Stimulated activated naive CD4-positive, alpha-beta T cell treated with Interleukin-2 at 50 U/mL for 16 hours (primary cell): ENCODE measurements around the gene ARHGEF17.
"Not testable (repeated sequence)": the region's sequence is repeated elsewhere in the genome, so short reads cannot be mapped to it uniquely, and the experiment has no call there.

ENCODE experiments used
- DNase-seq: peaks from one replicate; lab custom pipeline; 2025; lab: John Stamatoyannopoulos, UW

ARHGEF17 gene, protein sequence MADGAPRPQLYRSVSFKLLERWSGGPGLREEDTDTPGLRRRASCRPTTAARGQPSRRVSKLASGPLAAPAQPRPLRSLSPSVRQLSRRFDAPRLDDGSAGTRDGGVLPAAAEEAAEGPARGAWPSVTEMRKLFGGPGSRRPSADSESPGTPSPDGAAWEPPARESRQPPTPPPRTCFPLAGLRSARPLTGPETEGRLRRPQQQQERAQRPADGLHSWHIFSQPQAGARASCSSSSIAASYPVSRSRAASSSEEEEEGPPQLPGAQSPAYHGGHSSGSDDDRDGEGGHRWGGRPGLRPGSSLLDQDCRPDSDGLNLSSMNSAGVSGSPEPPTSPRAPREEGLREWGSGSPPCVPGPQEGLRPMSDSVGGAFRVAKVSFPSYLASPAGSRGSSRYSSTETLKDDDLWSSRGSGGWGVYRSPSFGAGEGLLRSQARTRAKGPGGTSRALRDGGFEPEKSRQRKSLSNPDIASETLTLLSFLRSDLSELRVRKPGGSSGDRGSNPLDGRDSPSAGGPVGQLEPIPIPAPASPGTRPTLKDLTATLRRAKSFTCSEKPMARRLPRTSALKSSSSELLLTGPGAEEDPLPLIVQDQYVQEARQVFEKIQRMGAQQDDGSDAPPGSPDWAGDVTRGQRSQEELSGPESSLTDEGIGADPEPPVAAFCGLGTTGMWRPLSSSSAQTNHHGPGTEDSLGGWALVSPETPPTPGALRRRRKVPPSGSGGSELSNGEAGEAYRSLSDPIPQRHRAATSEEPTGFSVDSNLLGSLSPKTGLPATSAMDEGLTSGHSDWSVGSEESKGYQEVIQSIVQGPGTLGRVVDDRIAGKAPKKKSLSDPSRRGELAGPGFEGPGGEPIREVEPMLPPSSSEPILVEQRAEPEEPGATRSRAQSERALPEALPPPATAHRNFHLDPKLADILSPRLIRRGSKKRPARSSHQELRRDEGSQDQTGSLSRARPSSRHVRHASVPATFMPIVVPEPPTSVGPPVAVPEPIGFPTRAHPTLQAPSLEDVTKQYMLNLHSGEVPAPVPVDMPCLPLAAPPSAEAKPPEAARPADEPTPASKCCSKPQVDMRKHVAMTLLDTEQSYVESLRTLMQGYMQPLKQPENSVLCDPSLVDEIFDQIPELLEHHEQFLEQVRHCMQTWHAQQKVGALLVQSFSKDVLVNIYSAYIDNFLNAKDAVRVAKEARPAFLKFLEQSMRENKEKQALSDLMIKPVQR (N-terminal part only)

DNA sequence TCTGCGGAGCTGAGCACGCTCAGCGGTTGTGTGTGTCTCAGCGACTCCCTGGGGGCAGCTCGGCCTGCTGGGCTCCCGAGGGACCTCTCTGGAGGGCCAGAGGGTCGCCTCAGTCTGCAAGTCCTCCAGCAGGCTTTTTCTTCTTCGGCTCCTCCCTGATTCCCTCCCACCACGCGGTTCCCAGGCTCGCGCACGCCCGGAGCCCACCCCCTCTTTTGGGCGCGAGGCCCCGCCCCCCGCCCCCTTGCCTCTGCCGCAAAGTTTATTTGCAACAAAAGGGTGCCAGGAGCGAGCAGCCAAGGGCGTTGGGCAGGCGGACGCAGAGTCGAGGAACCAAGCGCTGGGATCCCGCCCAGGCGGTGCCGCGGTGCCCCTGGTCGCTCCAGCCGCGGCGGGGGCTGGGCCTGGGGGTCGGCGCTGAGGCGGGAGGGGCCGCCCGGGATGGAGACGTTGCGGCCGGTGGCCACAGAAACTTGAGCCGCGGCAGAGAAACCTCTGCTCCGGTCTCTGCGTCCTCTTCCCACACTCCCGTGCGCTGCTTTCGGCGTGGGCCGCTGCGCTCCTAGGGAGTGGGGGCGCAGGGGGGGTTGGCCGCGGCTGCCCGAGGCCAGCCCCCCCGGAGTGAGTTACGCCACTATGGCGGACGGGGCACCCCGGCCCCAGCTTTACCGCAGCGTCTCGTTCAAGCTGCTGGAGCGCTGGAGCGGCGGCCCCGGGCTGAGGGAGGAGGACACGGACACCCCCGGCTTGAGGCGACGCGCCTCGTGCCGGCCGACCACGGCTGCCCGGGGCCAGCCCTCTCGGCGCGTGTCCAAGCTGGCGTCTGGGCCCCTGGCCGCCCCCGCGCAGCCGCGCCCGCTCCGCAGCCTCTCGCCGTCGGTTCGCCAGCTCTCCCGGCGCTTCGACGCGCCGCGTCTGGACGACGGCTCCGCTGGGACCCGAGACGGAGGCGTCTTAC, at the start of gene ARHGEF17:
TSS of gene ARHGEF17 (plus strand) at position 274 of the 958 bp plus-strand sequence. CDS start at position 637, 363 bp downstream.
- DNase-seq = peak; percentile 45

DNA sequence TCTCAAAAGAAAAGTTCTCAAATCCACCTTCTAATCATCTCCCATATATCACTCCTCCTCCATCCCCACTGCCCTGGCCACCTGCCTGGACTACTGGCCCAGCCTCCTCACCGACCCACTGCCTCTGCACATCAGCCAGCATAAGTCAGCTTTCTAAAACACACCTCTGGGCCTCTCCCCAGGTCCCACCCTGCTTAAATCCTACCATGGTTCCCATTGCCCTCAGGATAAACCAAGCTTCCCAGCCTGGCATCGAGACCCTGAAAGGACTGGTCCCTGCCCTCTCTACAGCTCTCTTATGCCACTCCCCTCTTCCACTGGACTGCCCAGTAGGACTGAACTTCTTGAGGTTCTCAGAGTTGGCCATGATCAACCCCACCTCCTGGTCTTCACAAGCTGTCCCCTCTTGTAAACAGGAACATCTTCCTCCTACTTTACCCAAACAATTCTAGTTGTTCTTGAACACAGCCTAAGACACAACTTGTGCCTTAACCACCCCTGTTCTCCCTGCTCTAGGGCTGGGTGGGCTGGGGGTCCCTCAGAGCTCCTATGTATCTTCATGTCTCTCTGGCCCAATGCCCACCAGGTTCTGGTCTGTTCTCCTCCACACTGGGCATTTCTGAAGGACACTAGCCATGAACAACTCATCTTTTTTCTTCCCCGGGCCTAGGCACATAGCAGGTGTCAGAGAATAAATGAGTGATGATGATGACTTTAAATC, 48.5 kb upstream of the ARHGEF17 start:
- no peak for DNase-seq

DNA sequence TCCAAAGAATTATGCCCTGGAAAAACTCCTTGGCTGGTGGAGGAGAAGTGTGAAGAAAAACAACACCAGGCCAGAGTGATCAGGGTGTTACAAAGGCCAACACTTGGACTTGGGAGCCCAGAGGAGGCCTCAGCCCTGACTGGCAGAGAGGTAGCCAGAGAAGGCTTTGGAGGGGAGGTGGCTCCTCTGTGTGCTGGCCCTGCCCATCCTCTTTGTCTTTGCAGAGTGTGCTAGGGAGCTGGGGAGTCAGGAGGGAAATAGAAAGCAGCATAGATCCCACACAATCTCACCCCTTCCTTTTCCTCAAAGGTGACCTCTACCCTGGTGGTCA, 48.0 kb upstream of the ARHGEF17 start:
- no peak for DNase-seq

DNA sequence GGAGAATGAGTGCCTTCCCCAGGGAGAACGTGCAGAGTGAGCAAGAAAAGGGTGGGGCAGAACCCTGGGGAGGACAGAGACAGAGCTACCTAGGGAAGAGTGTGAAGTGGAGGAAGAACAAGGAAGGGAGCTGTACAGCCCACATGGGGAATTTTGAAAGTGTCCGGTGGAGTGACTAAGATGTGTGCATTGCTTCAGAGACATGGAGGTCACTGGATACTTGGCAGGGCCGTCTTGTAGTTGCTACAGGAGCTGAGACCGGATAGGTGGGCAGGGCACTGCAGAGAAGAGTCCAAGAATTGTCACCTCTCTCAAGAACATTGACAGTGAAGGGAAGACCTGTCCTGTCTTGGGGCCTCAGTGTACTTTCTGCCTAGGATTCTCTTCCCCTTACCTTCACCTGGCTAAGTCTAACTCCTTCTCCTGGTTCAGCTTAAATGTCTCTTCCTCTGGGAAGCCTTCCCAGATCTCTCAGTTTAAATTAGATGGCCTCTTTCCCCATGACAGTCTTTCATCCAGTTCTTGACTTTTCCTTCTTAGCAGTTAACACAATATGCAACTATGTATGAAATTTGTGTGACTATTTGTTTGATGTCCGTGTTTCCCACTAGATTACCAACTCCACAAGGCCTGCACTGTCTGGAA, 45.1 kb upstream of the ARHGEF17 start:
- no peak for DNase-seq

DNA sequence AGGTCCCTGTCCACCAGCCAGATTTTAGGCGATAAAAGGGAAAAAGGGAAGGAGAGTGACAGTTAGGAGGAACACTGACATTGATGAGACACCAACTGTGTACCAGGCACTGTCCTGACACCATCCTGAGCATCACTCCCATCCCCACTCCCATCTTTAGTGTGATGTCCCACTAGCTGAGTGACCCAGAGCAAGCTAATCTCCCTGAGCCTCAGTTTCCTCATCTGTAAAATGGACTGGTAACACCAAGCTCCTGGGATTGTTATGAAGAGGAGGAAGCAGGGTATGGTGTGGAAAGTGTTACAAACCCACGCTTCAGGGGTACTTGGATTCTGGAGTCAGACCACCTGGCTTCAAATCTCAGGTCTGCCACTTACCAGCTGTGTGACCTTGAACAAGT, 44.4 kb upstream of the ARHGEF17 start:
- DNase-seq = no peak

DNA sequence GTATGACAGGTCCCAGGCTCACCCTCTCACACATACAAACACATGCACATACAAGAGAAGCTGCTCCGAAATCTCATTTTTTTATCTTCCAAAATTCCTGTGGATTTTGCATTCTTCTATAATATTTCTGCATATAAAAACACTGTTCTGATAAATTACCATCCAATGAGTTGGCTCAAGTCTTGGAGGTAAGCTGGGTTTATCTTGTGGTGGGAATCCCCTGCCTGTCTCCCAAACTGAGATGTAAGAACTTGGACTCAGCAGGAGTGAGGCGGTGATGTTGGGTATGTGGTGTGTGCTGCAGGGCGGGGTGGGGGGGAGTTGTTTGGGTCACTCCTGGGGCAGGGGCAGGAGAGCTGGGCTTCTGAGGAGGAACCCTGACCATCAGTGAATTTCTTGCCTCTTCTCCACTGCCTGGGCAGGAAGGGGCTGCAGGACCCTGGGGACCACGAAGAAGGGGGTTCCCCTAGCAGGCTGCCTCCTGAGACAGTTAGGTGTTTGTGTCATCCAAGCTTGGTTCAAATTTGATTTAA, 42.7 kb upstream of the ARHGEF17 start:
- no peak for DNase-seq

DNA sequence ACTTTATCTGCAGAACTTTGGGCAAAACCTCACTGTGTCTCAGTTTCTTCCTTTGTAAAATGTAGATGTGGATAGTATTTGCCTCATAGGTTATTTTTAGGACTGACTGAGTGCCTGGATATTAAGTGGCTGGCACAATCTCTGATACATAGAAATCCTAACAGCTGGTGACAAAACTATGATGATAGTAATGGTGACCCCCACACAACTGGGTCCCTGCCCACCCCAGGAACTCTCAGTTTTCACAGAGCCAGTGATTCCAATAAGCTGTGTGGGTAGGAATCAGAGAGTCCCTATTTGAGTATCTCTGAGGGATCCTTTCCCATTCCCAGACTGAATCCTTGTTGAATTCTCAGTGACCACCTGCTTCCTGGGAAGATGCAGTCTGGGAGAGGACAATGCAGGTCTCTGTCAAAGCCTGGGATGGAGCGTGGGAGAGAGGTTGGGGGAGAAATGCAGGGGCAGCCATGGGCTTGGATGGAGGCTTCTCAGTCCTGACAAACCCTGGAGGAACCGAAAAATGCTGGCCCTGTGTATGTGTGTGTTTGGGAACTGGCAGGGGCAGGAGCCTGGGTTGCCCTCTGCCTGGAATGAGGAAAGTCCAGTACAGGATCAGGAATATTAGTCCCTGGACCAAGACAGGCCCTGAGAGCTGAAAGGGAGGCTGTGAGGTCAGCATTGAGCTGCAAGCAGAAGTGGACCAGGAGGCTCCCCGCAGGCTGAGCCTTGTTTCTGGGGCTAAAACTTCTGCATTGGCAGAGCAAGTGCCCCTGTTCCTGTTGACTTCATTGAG, 42.0 kb upstream of the ARHGEF17 start:
- DNase-seq = no peak

DNA sequence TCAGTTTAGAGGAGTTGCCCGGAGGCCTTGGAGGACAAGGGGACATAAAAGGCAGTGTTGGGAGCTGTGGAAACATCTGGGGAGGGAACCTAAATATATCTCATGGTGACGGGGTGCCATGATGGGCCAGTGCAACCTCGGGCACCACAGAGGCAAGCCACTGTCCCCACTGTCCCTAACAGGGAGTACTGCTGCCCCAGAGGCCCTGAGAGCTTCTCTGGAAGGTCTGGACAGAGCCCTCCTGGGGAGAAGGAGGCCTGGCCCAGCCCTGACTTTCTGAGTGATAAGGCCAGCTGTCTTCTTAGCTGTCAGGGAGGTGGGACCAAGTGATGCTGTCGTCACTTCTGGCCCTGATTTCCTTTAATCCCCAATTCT, 41.4 kb upstream of the ARHGEF17 start:
- DNase-seq = no peak

DNA sequence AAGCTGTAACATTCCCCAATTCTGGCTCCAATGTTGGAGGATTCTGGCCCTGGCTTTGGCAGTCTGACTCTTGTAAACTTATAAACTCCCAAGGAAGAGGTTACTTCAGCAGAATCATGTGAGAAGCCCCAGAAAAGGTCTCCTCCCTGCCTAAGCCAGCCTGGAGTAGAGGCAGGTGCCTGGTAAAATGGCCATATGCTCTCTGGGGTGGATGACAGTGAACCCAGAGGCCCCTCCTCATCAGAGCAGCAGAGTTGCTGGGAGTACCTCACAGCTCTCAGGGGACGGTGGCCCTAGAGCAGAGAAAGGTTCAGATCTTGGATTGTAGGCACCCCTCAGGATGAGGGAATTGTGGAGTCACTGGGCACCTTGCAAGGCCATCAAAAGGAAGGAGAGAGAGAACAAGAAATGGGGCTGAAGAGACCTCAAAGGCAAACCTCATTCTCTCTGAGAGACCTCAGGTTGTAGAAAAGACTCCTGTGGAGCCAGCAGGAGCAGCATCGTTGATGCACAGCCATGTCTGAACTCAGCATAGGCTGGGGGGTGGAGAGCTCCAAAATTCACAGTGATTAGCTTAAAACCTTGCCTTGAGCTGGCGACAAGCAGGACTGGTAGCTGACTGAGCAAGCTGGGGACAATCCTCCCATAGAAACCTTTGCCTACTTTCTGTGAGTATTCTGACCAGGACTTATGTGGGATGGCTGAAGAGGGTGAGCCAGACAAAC, 40.8 kb upstream of the ARHGEF17 start:
- no peak for DNase-seq

DNA sequence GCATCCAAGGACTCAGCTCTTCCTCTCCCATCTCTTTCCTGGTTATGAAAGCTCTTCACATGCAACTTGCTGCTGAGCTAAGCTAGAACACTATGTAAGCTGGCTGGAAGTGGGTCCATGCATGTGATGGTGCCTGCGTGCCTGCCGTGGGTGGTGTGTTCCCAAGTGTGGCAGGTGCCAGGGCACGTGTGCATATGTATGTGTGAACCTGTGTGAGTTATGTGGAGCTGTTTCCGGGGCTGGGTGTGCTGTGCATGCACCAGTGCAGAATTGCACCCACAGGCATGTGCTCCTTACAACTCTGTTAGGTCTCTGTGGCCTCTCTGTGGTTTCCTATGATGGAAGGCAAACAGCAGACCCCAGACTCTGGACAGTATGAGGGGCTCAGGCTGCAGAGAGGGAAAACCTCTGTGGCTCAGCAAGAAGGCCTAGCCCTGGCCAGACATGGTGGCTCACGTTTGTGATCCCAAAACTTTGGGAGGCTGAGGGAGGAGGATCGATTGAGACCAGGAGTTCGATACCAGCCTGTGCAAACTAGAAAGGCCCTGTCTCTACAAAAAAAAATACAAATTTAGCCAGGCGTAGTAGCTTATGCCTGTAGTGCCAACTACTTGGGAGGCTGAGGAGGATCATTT, 40.1 kb upstream of the ARHGEF17 start:
- DNase-seq = no peak

DNA sequence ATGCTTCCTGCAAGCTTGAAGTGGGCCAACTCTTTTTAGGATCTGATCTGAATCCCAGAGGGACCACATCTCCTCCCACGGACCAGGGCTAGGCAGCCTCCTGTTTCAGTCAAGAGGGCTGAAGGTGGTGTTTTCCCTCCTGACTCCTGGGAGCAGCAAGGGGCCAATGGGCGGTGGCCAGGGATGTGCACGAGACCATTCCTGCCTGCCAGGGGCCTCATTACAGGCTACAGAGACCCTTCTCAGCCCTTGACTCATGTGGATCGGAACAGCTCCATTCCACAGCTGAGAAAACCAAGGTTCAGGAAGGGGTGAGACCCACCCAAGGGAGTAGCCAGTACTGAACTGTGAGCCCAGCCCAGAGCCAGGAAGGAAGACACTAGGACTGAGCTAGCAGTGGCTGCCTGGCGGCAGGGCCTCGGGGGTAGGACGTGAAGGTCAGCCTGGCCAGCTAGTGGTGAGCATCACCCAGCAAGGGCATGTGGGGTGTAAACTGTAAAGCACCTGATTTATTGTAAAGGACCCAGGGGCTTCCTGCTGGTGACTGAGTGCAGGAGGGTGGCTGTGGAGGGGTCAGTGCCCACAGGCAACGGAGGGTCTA, 39.3 kb upstream of the ARHGEF17 start:
- no peak for DNase-seq

DNA sequence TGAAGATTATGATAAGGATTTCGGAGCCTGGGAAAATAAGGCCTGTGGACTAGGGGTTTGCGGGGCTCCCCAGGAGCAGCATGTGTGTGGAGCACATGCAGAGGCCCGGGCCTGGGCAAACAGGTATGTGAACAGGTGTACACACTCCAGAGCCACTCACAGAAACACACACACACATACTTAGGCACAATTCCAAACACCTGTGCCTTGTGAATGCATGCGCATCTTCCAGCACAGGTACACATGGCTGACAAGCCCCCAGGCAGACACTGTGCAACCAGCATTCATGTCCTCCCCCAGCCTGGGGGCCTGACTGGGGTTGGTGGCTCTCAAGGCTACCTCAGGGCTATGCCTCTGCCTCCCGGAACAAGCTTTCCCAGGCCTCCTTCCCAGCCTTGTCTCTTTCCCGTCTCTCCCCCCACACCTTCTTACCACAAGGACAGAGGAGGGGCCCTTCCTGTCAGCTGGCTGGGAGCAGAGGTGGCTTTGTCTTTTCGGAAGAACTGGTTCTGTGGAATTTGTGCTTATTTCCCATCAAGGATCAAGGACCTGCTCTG, 38.5 kb upstream of the ARHGEF17 start:
- DNase-seq = no peak

DNA sequence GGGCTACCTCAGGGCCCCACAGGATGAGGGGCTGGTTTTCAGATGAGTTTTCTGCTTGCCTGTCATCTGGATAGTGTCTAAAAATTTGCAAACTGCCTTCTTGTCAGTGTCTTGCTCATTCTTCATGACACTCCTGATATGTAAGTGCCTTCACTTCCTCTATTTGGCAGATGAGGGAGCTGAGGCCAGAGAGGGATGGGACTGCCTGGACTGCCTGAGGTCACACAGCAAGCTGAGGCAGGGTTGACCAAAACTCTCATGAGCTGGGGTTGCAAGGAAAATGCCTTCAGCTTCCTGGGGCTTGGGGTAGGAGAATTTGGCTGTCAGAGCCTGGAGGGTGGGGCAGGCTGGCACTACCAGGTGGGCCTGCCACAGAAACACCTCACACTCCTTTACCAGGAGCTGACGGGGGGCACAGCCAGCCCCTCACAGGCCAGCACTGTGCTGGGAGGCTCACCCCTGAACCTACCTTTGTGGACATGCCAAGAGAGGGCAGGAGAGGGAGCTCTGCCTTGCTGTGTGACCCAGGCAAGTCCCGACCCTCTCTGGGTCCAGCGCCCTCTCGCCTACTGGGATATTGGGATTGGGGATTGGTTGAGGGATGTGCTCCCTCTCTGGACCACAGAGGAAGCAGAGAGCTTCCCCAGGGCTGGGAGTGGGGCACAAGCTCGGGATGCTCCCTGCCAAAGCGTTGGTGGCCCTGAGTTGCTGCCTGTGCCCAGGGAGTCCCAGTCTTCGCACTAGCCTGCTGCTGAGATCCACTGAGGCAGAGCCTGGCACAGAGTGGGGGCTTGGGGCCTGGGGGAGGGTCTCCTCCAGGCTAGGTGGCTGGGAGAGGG, 37.8 kb upstream of the ARHGEF17 start:
- DNase-seq = no peak

DNA sequence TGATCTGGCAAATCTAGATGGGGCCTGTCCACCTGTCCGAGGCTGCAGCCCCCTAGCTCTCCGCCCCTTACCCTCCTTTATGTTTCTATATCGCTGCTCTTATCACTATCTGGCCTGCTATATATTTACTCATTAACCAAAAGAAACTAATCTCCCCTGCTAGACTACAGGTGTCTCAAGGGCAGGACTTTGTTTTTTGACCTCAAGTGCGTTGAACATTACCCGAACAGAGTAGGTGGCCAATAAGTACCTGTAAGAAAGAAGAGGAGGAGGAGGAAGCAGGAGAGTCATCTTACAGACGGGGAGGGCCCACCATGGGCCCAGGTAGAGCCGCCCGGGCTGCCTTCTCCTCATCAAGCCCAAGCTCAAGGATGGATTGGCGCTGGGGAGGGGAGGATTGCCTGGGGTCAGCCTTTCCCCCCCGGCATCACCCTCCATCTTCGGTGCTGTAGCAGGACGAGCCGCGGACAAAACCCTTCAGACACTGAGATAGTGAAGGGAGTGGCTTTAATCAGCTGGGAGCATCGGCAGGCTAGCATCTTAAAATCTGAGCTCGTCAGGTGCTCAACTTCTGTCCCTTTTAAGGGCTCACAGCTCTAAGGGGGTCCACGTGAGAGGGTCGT, 37.1 kb upstream of the ARHGEF17 start:
- DNase-seq = no peak

DNA sequence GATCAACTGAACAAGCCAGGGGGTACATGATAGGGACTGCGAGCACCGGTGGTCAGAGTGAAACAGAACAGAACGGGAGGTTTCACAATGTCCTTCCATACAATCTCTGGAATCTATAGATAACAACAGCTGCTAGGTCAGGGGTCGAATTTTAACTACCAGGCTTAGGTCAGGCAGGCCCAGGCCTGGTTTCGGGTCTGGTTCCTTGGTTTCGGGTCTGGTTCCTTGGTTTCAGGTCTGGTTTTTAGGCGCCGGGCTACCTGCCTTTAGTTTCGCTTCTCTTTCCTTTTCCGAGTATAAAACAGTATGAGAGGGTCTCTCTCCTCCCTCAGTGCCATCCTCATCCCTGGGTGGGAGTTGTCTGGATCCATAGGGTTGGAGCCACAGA, 36.6 kb upstream of the ARHGEF17 start:
- not testable (repeated sequence) for DNase-seq
